Measurements from ENCODE around the gene APOE. TPM values are rescaled to one million over a fixed set of nuclear protein-coding genes. Genes with fewer than 3 reads are reported as not detected.

Gene APOE
- total and polyA plus RNA-seq, 2 of the 13 experiments (the other 11 are each of a cell fraction or from before 2014, with no cell fraction given) = 1,328 to 1,470 TPM

DNA sequence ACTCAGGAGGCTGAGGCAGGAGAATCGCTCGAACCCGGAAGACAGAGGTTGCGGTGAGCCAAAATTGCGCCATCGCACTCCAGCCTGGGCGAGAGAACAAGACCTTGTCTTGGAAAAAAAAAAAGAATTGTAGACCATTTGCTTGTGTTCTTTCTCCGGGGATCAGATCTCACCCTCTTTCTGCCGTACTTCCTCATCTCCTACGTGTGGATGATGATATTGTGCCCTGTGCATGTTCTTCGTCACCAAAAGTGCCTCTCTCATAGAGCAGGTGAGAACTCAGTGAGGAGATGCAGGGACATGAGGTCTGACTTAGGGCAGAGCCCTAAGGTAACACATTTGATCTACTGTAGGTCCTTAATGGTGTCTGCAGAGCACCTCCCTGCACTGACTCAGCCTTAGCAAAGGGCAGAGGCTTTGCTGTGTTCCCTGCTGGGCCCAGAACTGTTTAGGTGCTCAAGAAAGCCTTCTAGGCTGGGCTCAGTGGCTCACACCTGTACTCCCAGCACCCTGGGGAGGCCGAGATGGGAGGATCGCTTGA, 41.5 kb downstream of the APOE start (continued):
- 0 out of 2 replicates have a peak, but pooled peaks have one; percentile 35 for TF ChIP-seq TARDBP (CRISPR knock-in tag; IDR thresholded peaks at IDR 0.05)
- TF ChIP-seq GPN1 (CRISPR knock-in tag; IDR thresholded peaks at IDR 0.05; ENCODE audit: borderline replicate concordance) = no peak
- TF ChIP-seq ZNF605 (CRISPR knock-in tag; IDR thresholded peaks at IDR 0.05) = no peak
- TF ChIP-seq ZBTB3 (CRISPR knock-in tag; IDR thresholded peaks at IDR 0.05; ENCODE audit: borderline replicate concordance, low read depth) = no peak
- TF ChIP-seq ZNF775 (CRISPR knock-in tag; IDR thresholded peaks at IDR 0.05; ENCODE audit: borderline replicate concordance) = no peak
- TF ChIP-seq TBP (CRISPR knock-in tag; IDR thresholded peaks at IDR 0.05) = no peak
- no peak for TF ChIP-seq HOXA9 (CRISPR knock-in tag; IDR thresholded peaks at IDR 0.05; ENCODE audit: borderline replicate concordance)
- 0 out of 2 replicates have a peak, but pooled peaks have one; percentile 46 for TF ChIP-seq SSRP1 (CRISPR knock-in tag; IDR thresholded peaks at IDR 0.05)
- TF ChIP-seq EED (CRISPR knock-in tag; IDR thresholded peaks at IDR 0.05) = no peak
- no peak for TF ChIP-seq NFE2L2 (IDR thresholded peaks at IDR 0.05; ENCODE audit: low read length)
- no peak for TF ChIP-seq ZMAT3 (CRISPR knock-in tag; conservative IDR thresholded peaks at IDR 0.05)
- TF ChIP-seq HIVEP1 (CRISPR knock-in tag; IDR thresholded peaks at IDR 0.05) = no peak; the same call in 1 of the 2 replicates
- TF ChIP-seq, protein P1, sequence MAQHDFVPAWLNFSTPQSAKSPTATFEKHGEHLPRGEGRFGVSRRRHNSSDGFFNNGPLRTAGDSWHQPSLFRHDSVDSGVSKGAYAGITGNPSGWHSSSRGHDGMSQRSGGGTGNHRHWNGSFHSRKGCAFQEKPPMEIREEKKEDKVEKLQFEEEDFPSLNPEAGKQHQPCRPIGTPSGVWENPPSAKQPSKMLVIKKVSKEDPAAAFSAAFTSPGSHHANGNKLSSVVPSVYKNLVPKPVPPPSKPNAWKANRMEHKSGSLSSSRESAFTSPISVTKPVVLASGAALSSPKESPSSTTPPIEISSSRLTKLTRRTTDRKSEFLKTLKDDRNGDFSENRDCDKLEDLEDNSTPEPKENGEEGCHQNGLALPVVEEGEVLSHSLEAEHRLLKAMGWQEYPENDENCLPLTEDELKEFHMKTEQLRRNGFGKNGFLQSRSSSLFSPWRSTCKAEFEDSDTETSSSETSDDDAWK (CRISPR knock-in tag; IDR thresholded peaks at IDR 0.05) = no peak
- TF ChIP-seq, protein P2, sequence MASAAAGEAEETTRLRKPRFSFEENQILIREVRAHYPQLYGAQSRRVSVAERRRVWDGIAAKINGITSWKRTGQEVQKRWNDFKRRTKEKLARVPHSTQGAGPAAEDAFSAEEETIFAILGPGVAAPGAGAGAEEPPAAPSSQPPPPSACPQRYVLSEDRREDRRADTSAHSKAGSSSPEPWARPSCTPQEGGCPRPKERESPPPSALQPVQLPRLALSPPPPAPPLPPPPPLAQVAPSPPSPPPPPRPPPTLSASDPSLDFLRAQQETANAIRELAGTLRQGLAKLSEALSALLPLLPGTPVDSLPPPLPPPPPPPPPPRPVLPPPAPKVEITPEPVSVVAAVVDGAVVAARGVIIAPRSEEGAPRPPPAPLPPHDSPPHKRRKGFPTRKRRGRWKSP (CRISPR knock-in tag; IDR thresholded peaks at IDR 0.05) = no peak
- TF ChIP-seq DNMT1 (CRISPR knock-in tag; IDR thresholded peaks at IDR 0.05) = no peak
- no peak for TF ChIP-seq ZNF749 (CRISPR knock-in tag; IDR thresholded peaks at IDR 0.05; ENCODE audit: borderline replicate concordance)
- TF ChIP-seq ZNF558 (CRISPR knock-in tag; IDR thresholded peaks at IDR 0.05; ENCODE audit: borderline replicate concordance) = no peak
- no peak for TF ChIP-seq MLLT10 (CRISPR knock-in tag; IDR thresholded peaks at IDR 0.05)
- TF ChIP-seq, protein P3, sequence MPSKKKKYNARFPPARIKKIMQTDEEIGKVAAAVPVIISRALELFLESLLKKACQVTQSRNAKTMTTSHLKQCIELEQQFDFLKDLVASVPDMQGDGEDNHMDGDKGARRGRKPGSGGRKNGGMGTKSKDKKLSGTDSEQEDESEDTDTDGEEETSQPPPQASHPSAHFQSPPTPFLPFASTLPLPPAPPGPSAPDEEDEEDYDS (CRISPR knock-in tag; IDR thresholded peaks at IDR 0.05) = no peak
- TF ChIP-seq MED13 (CRISPR knock-in tag; IDR thresholded peaks at IDR 0.05) = no peak
- TF ChIP-seq, protein P4, sequence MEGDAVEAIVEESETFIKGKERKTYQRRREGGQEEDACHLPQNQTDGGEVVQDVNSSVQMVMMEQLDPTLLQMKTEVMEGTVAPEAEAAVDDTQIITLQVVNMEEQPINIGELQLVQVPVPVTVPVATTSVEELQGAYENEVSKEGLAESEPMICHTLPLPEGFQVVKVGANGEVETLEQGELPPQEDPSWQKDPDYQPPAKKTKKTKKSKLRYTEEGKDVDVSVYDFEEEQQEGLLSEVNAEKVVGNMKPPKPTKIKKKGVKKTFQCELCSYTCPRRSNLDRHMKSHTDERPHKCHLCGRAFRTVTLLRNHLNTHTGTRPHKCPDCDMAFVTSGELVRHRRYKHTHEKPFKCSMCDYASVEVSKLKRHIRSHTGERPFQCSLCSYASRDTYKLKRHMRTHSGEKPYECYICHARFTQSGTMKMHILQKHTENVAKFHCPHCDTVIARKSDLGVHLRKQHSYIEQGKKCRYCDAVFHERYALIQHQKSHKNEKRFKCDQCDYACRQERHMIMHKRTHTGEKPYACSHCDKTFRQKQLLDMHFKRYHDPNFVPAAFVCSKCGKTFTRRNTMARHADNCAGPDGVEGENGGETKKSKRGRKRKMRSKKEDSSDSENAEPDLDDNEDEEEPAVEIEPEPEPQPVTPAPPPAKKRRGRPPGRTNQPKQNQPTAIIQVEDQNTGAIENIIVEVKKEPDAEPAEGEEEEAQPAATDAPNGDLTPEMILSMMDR (CRISPR knock-in tag; IDR thresholded peaks at IDR 0.05) = no peak
- TF ChIP-seq, protein P5, sequence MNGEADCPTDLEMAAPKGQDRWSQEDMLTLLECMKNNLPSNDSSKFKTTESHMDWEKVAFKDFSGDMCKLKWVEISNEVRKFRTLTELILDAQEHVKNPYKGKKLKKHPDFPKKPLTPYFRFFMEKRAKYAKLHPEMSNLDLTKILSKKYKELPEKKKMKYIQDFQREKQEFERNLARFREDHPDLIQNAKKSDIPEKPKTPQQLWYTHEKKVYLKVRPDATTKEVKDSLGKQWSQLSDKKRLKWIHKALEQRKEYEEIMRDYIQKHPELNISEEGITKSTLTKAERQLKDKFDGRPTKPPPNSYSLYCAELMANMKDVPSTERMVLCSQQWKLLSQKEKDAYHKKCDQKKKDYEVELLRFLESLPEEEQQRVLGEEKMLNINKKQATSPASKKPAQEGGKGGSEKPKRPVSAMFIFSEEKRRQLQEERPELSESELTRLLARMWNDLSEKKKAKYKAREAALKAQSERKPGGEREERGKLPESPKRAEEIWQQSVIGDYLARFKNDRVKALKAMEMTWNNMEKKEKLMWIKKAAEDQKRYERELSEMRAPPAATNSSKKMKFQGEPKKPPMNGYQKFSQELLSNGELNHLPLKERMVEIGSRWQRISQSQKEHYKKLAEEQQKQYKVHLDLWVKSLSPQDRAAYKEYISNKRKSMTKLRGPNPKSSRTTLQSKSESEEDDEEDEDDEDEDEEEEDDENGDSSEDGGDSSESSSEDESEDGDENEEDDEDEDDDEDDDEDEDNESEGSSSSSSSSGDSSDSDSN (CRISPR knock-in tag; IDR thresholded peaks at IDR 0.05) = no peak
- no peak for TF ChIP-seq KLF13 (CRISPR knock-in tag; IDR thresholded peaks at IDR 0.05)
- TF ChIP-seq ZFP36L1 (CRISPR knock-in tag; IDR thresholded peaks at IDR 0.05) = no peak
- no peak for TF ChIP-seq ZNF34 (CRISPR knock-in tag; IDR thresholded peaks at IDR 0.05; ENCODE audit: borderline replicate concordance)
- no peak for TF ChIP-seq RBM22 (optimal IDR thresholded peaks at IDR 0.05; ENCODE audit: low read length)

Measured in HepG2 (cell line).